SK-N-MC (cell line): ENCODE data around the gene CASTOR1.

Experiments used
- EZH2 ChIP-seq: fragments of 200-600 bp; sonication (generic); IDR thresholded peaks from one replicate; pipeline ENCODE4 v1.6.1; 2017; ENCODE audit warnings: antibody characterized with exemption
- FOXP2 ChIP-seq: optimal IDR thresholded peaks from 2 replicates; pipeline ENCODE3; 2011; ENCODE audit warnings: mild to moderate bottlenecking, moderate library complexity; ENCODE audit not compliant: insufficient read depth; ENCODE audit errors: extremely low read length, control extremely low read depth
- POLR2AphosphoS5 ChIP-seq: IDR thresholded peaks from 2 replicates; pipeline ENCODE4 v1.6.1; 2012; ENCODE audit warnings: mild to moderate bottlenecking, low read depth, low read length, borderline replicate concordance

DNA sequence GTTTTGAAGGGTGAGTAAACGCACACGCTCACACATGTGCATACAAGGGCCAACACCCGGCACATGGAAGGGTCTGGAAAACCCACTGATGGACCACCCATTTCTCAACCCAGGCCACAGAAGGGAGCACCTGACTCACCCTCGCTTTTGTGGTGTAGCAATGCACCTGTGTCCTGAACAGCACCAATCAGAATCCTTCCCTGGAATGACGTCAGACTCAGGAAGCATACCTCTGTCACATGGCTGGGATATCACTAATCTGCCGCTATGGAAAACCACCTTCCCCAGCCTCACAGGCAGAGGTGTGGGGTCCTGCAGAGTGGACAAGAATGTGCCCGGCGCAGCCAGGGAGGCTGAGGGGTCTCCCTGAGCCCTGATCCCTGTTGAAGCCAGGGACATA lies 13.7 kb downstream of the CASTOR1 start:
- TF ChIP-seq EZH2 = no peak
- no peak for TF ChIP-seq POLR2AphosphoS5
- TF ChIP-seq FOXP2 = no peak
